A673 (cell line): ENCODE data around the gene FRAS1. TPM values are rescaled to one million over a fixed set of nuclear protein-coding genes. Genes with fewer than 3 reads are reported as not detected.

Experiments used
- BruUV-seq: library from RNA; stranded (reverse); fragments of 400-500 nt; replicated peaks from 2 replicates; lab custom pipeline; 2021; lab: Mats Ljungman, UMichigan
- CTCF ChIA-PET: fragments of 300-600 bp; sonication (Branson Sonifier 250); formaldehyde crosslinking; loops from one replicate; lab custom pipeline; 2022; ENCODE audit warnings: antibody characterized with exemption; lab: Charles Lee
- POLR2A ChIA-PET: fragments of 300-600 bp; sonication (Branson Sonifier 250); formaldehyde crosslinking; loops from one replicate; lab custom pipeline; 2022; ENCODE audit warnings: antibody characterized with exemption; ENCODE audit not compliant: low non-redundant PET; lab: Charles Lee
- DNase-seq: peaks from one replicate; pipeline ENCODE4 v3.0.0-alpha.2; 2015; ENCODE audit warnings: low spot score
- H3K27ac ChIP-seq: fragments of 200-600 bp; sonication (generic); 2 replicates; pipeline ENCODE4 v1.5.1; 2016; ENCODE audit warnings: mixed run types, low read depth, mild to moderate bottlenecking, mixed read lengths, antibody characterized with exemption, low read length; ENCODE audit not compliant: poor library complexity, severe bottlenecking
- H3K27me3 ChIP-seq: fragments of 200-600 bp; sonication (generic); replicated peaks from 2 replicates; pipeline ENCODE4 v1.6.1; 2017; ENCODE audit warnings: mixed run types, low read depth, mild to moderate bottlenecking, mixed read lengths, antibody characterized with exemption, low read length; ENCODE audit not compliant: insufficient read depth, poor library complexity
- H3K36me3 ChIP-seq: fragments of 200-600 bp; sonication (generic); 2 replicates; pipeline ENCODE4 v1.6.1; 2016; ENCODE audit warnings: mixed run types, mild to moderate bottlenecking, mixed read lengths, antibody characterized with exemption, low read length; ENCODE audit not compliant: insufficient read depth, poor library complexity, severe bottlenecking
- H3K4me1 ChIP-seq: fragments of 200-600 bp; sonication (generic); 2 replicates; pipeline ENCODE4 v1.6.1; 2017; ENCODE audit warnings: mixed run types, mild to moderate bottlenecking, mixed read lengths, antibody characterized with exemption, low read length; ENCODE audit not compliant: insufficient read depth, poor library complexity, severe bottlenecking
- H3K4me3 ChIP-seq: fragments of 200-600 bp; sonication (generic); 2 replicates; pipeline ENCODE4 v1.5.1; 2016; ENCODE audit warnings: low read depth, mixed run types, mild to moderate bottlenecking, mixed read lengths, low read length; ENCODE audit not compliant: poor library complexity, severe bottlenecking
- H3K9me3 ChIP-seq: fragments of 200-600 bp; sonication (generic); 2 replicates; pipeline ENCODE4 v1.6.1; 2016; ENCODE audit warnings: mixed run types, low read depth, mild to moderate bottlenecking, mixed read lengths, antibody characterized with exemption, low read length; ENCODE audit not compliant: poor library complexity, severe bottlenecking
- EZH2 ChIP-seq: fragments of 200-600 bp; sonication (generic); IDR thresholded peaks from 2 replicates; pipeline ENCODE4 v1.6.1; 2017; ENCODE audit warnings: borderline replicate concordance, low read depth, mild to moderate bottlenecking, mixed read lengths, antibody characterized with exemption, low read length; ENCODE audit not compliant: poor library complexity, severe bottlenecking
- intact Hi-C: fragments of 100-400 bp; cut with micrococcal nuclease; formaldehyde crosslinking; loops from one replicate; pipeline ENCODE4 v1.10.0; 2022; ENCODE audit not compliant: unreplicated experiment
- total RNA-seq: library from RNA; stranded (reverse); gene quantifications from 2 replicates; pipeline ENCODE4 v1.2.3, GENCODE V29; 2021
- TF ChIP-seq, protein P1 (sequence below): fragments of 300-800, 200-600 bp; sonication (generic); conservative IDR thresholded peaks from 2 replicates; pipeline ENCODE4 v1.5.1; 2017; ENCODE audit warnings: low read depth, mild to moderate bottlenecking, antibody characterized with exemption, low read length, moderate library complexity, mixed read lengths

Gene FRAS1
- total RNA-seq, 1 experiment from 2014 or later: 0.06 TPM

DNA sequence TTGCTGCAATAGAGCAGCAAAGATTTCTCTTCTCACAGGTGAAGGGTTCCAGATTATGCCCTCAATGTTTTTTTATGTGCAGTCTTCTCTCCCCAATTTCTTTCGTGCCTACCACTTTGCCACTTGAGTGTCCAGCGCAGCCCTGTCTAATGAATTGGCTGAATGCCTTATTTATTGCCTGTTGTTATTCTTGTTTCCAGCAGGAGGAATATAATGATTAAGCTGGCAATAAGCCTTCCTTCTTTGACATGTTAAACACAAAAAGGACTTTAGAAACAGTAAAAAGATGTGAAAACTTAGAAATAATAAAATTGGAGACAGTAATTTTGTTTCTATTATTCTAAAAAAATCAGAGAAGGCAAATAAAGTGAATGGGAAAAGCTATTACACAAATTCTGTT, 34.6 kb upstream of the FRAS1 start:
- Histone ChIP-seq H3K36me3 (no peaks in the 10 kb centered on the region), H3K4me3 (no peak overlapping the region), H3K27me3 (no peaks in the 10 kb centered on the region), H3K4me1 (no peaks in the 10 kb centered on the region), H3K9me3 (no peaks in the 10 kb centered on the region), H3K27ac (no peak overlapping the region)
- no TSS peak for BruUV-seq
- CTCF ChIA-PET: no interaction called here
- POLR2A ChIA-PET: no interaction called here
- intact Hi-C loops: no loop called here
- no peak for DNase-seq
- no peak for TF ChIP-seq EZH2
- TF ChIP-seq, protein P1, sequence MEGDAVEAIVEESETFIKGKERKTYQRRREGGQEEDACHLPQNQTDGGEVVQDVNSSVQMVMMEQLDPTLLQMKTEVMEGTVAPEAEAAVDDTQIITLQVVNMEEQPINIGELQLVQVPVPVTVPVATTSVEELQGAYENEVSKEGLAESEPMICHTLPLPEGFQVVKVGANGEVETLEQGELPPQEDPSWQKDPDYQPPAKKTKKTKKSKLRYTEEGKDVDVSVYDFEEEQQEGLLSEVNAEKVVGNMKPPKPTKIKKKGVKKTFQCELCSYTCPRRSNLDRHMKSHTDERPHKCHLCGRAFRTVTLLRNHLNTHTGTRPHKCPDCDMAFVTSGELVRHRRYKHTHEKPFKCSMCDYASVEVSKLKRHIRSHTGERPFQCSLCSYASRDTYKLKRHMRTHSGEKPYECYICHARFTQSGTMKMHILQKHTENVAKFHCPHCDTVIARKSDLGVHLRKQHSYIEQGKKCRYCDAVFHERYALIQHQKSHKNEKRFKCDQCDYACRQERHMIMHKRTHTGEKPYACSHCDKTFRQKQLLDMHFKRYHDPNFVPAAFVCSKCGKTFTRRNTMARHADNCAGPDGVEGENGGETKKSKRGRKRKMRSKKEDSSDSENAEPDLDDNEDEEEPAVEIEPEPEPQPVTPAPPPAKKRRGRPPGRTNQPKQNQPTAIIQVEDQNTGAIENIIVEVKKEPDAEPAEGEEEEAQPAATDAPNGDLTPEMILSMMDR: no peak

DNA sequence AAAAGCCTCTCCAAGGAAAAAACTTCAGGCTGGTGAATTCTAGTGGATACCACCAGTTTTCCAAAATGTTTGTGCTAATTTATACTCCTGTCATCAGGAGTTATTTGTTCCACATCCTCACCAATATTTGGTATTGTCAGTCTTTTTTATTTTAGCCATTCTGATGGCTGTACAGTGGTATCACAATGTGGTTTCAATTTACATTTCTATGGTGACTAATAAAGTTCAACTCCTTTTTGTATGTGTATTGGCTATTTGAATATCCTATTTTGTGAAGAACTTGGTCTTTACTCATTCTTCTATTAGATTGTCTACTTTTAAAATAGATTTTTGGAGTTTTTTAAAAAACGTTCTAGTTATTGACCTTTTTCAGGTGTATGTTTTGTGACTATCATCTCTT, 33.0 kb upstream of the FRAS1 start:
- intact Hi-C loops: no loop called here
- H3K9me3 ChIP-seq: no peaks in the 10 kb centered on the region
- TF ChIP-seq, protein P1: no peak
- no peak for TF ChIP-seq EZH2
- H3K4me3 ChIP-seq: no peak overlapping the region
- H3K27me3 ChIP-seq: no peaks in the 10 kb centered on the region
- ChIA-PET CTCF (no interaction called here), POLR2A (no interaction called here)
- H3K4me1 ChIP-seq: no peaks in the 10 kb centered on the region
- H3K27ac ChIP-seq: no peak overlapping the region
- DNase-seq: no peak
- no TSS peak for BruUV-seq
- no peaks in the 10 kb centered on the region for H3K36me3 ChIP-seq

DNA sequence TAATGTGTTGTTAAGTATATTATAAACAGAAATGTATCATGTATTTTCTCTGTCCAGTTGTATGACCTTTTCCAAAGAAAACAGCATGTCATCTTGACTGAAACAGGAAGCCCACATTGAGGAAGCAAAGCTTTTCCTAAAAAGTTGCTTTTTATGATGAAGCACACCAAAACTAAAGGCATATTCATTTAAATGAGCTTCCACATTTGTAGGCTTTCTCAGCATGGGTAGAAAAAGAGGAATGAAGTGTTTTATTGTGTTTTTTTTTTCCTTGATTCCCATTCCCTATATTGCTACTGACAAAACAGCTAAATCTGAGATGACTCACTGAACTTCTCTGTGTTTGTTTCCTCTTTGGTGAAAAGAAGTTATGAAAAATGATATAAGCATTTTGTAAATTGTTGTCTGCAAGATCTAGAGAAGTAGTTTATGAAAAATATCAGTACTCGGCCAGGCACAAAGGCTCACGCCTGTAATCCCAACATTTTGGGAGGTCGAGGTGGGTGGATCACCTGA, 32.5 kb upstream of the FRAS1 start:
- Histone ChIP-seq H3K27ac (no peak overlapping the region), H3K36me3 (no peaks in the 10 kb centered on the region), H3K27me3 (no peaks in the 10 kb centered on the region), H3K4me1 (no peaks in the 10 kb centered on the region), H3K9me3 (no peaks in the 10 kb centered on the region), H3K4me3 (no peak overlapping the region)
- DNase-seq: no peak
- ChIA-PET POLR2A (no interaction called here), CTCF (no interaction called here)
- BruUV-seq: no TSS peak
- intact Hi-C loops: no loop called here
- TF ChIP-seq, protein P1: no peak
- TF ChIP-seq EZH2: no peak
